K562 (cell line): ENCODE measurements around the gene NLE1. TPM values are rescaled to one million over a fixed set of nuclear protein-coding genes. Genes with fewer than 3 reads are reported as not detected.

Source experiments
- ELF2 ChIP-seq: fragments of 250-450 bp; sonication (Bioruptor Pico); IDR thresholded peaks from 2 replicates; pipeline ENCODE4 v1.5.0; 2021; ENCODE audit warnings: mild to moderate bottlenecking
- POU5F1 ChIP-seq: fragments of 150-350 bp; IDR thresholded peaks from 2 replicates; pipeline ENCODE4 v1.6.1; 2014; ENCODE audit warnings: borderline replicate concordance, low read length, low read depth, mild to moderate bottlenecking; ENCODE audit not compliant: partially characterized antibody
- PTTG1 ChIP-seq: fragments of 450-650 bp; IDR thresholded peaks from 2 replicates; pipeline ENCODE4 v1.6.1; 2016; ENCODE audit warnings: low read depth, mild to moderate bottlenecking, missing genetic modification characterization, missing compliant biosample characterization
- THAP7 ChIP-seq: fragments of 250-450 bp; sonication (Bioruptor Pico); IDR thresholded peaks from 2 replicates; pipeline ENCODE4 v1.5.0; 2021
- UBTF ChIP-seq, 2 experiments: IDR thresholded peaks; 2 replicates each; pipeline ENCODE4 v1.6.1; 2012; ENCODE audit warnings: improper control_type of control experiment in 2 of 2, low read depth in 2 of 2, low read length in 2 of 2, borderline replicate concordance in 1 of 2
- ZNF511 ChIP-seq: sonication (generic); formaldehyde crosslinking; IDR thresholded peaks from 2 replicates; pipeline ENCODE4 v1.8.0; 2022; ENCODE audit warnings: mild to moderate bottlenecking, missing genetic modification reagents
- polyA plus RNA-seq, 8 experiments: library from polyadenylated mRNA; depleted of rRNA in 4 of 8; stranded (reverse) in 5 of 8; unstranded in 3 of 8; fragments of >200 nt; fragmentation: Nextera tagmentation in 2 of 8; fragmentation: Illumina TruSeq in 1 of 8; extraction: Ambion mirVana in 2 of 8; extraction: Trizol in 1 of 8; gene quantifications; 2 replicates each; pipeline versions ENCODE4 v1.2.1 to v1.2.3, GENCODE V29; 2011 to 2014; ENCODE audit warnings: inconsistent platforms in 1 of 8, missing spikeins in 1 of 8
- total RNA-seq, 7 experiments: library from RNA; depleted of rRNA in 6 of 7; stranded (reverse); fragments of >200 nt in 6 of 7; fragmentation: Illumina TruSeq in 2 of 7; extraction: Trizol in 2 of 7; gene quantifications; 2 replicates each; pipeline versions ENCODE4 v1.2.1 to v1.2.3, GENCODE V29; 2011 to 2021; ENCODE audit warnings: low replicate concordance in 1 of 7

Gene NLE1
- total and polyA plus RNA-seq, 9 of the 15 experiments (the other 6 are each of a cell fraction or from before 2014, with no cell fraction given): 3.8 to 69.0 (median 29.4) TPM

GRCh38 chr17:35154196-35155165 lies 12.4 kb upstream of the NLE1 start (continued):
- no peak for TF ChIP-seq UBTF (IDR thresholded peaks at IDR 0.05; ENCODE audit: borderline replicate concordance in 1 of 2, low read depth in 2 of 2, low read length in 2 of 2)
- no peak for TF ChIP-seq POU5F1
- TF ChIP-seq ELF2 (CRISPR knock-in tag): no peak
- no peak for TF ChIP-seq PTTG1 (tag)
- TF ChIP-seq ZNF511: no peak
- no peak for TF ChIP-seq THAP7 (CRISPR knock-in tag)
- TF ChIP-seq, all 486 proteins: peak for 0
